Measurements from ENCODE around the gene GAREM2. TPM values are rescaled to one million over a fixed set of nuclear protein-coding genes. Genes with fewer than 3 reads are reported as not detected.

GAREM2 gene
- total and polyA plus RNA-seq, 2 donors (not counting 3 experiments of a cell fraction or from before 2014, with no cell fraction given): 3.1 to 3.7 TPM

DNA sequence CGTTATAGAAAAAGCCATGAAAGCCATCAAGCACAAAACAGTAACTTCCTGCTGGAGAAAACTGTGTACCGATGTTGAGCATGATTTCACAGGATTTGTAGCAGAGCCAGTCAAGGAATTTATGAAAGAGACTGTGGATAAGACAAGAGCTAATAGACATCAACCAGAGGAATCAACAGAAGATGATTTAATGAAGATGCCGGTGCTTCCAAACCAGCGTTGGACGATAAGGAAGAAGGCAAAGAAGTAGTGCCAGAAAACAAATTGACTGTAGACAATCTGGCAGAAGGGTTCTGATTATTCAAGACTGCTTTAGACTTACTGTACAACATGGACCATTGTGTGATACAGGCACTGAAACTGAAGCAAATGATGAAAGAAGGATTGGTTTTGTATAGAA, 49.5 kb upstream of the GAREM2 start:
- ChIA-PET CTCF (interaction anchor here (1.5 kb wide), 1 partner anchor 35 kb away, joined by 3 read pairs; no protein-coding TSS in a partner anchor), POLR2A (no interaction called here)
- H3K27ac ChIP-seq (ENCODE audit: insufficient read depth, low read depth, low read length): no peak overlapping the region
- no peaks in the 10 kb centered on the region for H3K9me1 ChIP-seq (replicated peaks; ENCODE audit: control insufficient read depth, extremely low read depth, insufficient read depth, low read length)
- no peaks in the 10 kb centered on the region for H3K9me3 ChIP-seq (replicated peaks; ENCODE audit: control insufficient read depth, insufficient read depth, low read length)
- no peak overlapping the region for H2AFZ ChIP-seq (ENCODE audit: low read depth, low read length)
- no peaks in the 10 kb centered on the region for H3K27me3 ChIP-seq (ENCODE audit: control insufficient read depth in 2 of 2, insufficient read depth in 2 of 2, low read length in 2 of 2)
- H3K9ac ChIP-seq (replicated peaks; ENCODE audit: extremely low read depth, insufficient read depth, low read length): no peak overlapping the region
- no TSS peak for BruUV-seq (replicated peaks)
- FAIRE-seq: no peak
- peaks cover 0 to 6% of the 10 kb centered on the region in 2 experiments for H3K36me3 ChIP-seq (ENCODE audit: control insufficient read depth in 2 of 2, extremely low read depth in 1 of 2, insufficient read depth in 2 of 2, low read length in 2 of 2)
- H3K79me2 ChIP-seq (ENCODE audit: control insufficient read depth, insufficient read depth, low read length): peaks cover 55% of the 10 kb centered on the region
- H3K4me3 ChIP-seq (replicated peaks in 1 of 3; ENCODE audit: insufficient read depth in 1 of 3, low read depth in 1 of 3, low read length in 3 of 3): no peak overlapping the region
- DNase-seq (ENCODE audit: low read depth, low spot score): no peak
- no peak for TF ChIP-seq POLR2A (IDR thresholded peaks at IDR 0.05; ENCODE audit: low read depth, low read length)
- TF ChIP-seq POLR2AphosphoS5 (IDR thresholded peaks at IDR 0.05; ENCODE audit: insufficient read depth, low read depth, low read length): no peak
- TF ChIP-seq, protein P1, sequence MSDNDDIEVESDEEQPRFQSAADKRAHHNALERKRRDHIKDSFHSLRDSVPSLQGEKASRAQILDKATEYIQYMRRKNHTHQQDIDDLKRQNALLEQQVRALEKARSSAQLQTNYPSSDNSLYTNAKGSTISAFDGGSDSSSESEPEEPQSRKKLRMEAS (IDR thresholded peaks at IDR 0.05; ENCODE audit: insufficient read depth, insufficient read length): no peak
- TF ChIP-seq JUN (IDR thresholded peaks at IDR 0.05; ENCODE audit: borderline replicate concordance, insufficient read depth, insufficient read length, low read depth): no peak
- no peak for TF ChIP-seq EZH2 (IDR thresholded peaks at IDR 0.05; ENCODE audit: borderline replicate concordance, low read depth, low read length, severe bottlenecking)
- no peak for TF ChIP-seq FOS (IDR thresholded peaks at IDR 0.05; ENCODE audit: borderline replicate concordance, insufficient read depth, low read length)
- no peak for TF ChIP-seq GATA2 (IDR thresholded peaks at IDR 0.05; ENCODE audit: insufficient read depth, insufficient read length, low read depth, low read length)
- TF ChIP-seq MYC (IDR thresholded peaks at IDR 0.05; ENCODE audit: low read depth, low read length): no peak
- TF ChIP-seq, protein P2, sequence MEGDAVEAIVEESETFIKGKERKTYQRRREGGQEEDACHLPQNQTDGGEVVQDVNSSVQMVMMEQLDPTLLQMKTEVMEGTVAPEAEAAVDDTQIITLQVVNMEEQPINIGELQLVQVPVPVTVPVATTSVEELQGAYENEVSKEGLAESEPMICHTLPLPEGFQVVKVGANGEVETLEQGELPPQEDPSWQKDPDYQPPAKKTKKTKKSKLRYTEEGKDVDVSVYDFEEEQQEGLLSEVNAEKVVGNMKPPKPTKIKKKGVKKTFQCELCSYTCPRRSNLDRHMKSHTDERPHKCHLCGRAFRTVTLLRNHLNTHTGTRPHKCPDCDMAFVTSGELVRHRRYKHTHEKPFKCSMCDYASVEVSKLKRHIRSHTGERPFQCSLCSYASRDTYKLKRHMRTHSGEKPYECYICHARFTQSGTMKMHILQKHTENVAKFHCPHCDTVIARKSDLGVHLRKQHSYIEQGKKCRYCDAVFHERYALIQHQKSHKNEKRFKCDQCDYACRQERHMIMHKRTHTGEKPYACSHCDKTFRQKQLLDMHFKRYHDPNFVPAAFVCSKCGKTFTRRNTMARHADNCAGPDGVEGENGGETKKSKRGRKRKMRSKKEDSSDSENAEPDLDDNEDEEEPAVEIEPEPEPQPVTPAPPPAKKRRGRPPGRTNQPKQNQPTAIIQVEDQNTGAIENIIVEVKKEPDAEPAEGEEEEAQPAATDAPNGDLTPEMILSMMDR (IDR thresholded peaks at IDR 0.05; ENCODE audit: extremely low read depth in 1 of 2, insufficient read depth in 1 of 2, low read depth in 1 of 2, low read length in 2 of 2): no peak
- H3K4me2 ChIP-seq (ENCODE audit: insufficient read depth, low read length): no peak overlapping the region
- peaks cover 2% of the 10 kb centered on the region for H4K20me1 ChIP-seq (replicated peaks; ENCODE audit: control insufficient read depth, extremely low read depth, insufficient read depth, low read length)
- intact Hi-C loops (cut with micrococcal nuclease) (no loop called here), dilution Hi-C loops (cut with MboI; ENCODE audit: extremely low pct_ligation_motif_present, low sequenced_read_pairs) (no loop called here)
- peaks cover 5% of the 10 kb centered on the region for H3K4me1 ChIP-seq (ENCODE audit: control insufficient read depth, extremely low read depth, insufficient read depth, low read length)

Measured in endothelial cell of umbilical vein (primary cell).